Measurements from ENCODE around the gene CUL9.

CUL9 gene

GRCh38 chr6:43202451-43202850, 20.5 kb downstream of the CUL9 start:
- DNase-seq = no peak

DNA sequence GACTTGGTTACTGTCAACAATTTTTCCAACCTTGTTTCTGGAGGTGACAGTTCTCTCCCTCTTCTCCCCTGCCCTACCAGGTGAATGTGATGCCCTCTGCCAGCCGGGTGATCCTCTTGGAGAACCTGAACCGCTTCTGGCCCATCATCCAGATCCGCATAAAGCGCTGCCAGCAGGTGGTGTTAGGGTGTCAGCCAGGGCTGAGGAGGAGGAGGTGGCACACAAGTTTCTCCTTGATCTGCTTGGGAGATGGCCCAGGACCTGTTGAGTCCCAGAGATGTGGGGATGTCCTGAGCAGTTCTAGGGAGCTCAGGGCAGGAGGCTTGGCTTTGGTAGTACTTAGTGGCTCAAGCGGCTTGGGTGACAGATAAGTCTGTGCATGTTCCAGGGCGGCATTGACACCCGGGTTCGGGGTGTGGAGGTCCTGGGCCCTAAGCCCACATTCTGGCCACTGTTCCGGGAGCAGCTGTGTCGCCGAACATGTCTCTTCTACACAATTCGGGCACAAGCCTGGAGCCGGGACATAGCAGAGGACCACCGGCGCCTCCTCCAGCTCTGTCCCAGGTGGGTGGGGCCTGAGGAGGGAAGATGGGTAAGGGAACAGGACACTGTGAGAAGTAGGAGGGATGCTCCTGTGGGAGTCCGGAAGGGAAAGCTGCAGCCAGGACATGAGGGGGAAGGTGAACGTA, 21.2 kb downstream of the CUL9 start:
- DNase-seq = no peak

DNA sequence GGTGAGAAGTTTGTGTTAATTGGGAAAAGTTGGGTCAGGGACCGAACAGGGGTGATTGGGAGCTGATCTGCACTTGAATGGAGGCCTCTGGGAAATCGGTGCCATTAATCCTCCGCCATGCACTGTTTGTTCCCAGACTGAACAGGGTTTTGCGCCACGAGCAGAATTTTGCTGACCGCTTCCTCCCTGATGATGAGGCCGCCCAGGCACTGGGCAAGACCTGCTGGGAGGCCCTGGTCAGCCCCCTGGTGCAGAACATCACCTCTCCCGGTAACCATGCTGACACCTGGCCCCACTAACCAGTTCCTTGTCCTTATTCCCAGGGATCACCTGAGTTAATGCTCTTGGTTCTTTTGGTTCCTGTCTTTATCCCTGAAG, 21.7 kb downstream of the CUL9 start:
- DNase-seq = no peak

GRCh38 chr6:43204271-43205105, 22.5 kb downstream of the CUL9 start:
- DNase-seq = no peak

- no peak for DNase-seq
These were observed 23.9 kb downstream of the CUL9 start for GRCh38 chr6:43205849-43206248.

- no peak for DNase-seq
These were observed 25.3 kb downstream of the CUL9 start for GRCh38 chr6:43207286-43207685.

DNA sequence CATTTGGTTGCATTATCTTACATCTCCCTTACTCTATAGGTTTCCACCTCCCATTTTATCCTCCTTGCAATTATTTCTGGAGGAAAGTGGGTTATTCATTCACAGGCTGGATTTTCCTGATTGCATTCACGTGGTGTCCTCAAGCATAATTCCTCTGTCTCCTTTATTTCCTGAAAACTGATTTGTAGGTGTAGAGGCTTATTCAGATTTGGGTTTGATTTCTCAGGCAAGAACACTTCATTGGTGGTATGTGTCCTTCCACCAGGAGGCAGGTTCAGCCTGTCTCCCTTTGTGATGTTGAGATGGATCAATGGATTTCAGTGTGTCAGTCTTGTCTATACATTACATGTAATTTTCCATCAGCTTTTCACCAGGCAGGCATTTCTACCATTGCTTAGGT, 30.0 kb downstream of the CUL9 start:
- no peak for DNase-seq

GRCh38 chr6:43213431-43213830, 31.4 kb downstream of the CUL9 start:
- no peak for DNase-seq

DNA sequence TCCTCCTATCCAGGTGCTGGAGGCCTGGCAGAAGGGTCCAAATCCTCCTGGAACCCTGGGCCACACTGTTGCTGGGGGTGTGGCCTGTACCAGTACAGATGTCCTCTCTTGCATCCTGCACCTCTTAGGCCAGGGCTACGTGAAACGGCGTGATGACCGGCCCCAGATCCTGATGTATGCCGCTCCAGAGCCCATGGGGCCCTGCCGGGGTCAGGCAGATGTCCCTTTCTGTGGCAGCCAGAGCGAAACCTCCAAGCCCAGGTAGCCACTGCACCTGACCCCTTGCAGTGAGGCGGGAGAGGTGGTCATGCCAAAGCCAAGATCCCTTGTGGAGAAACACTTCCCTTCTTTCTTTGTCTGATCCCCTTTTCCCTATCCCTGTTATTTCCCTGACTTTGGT, 33.1 kb downstream of the CUL9 start:
- DNase-seq = no peak

- no peak for DNase-seq
These were observed 34.2 kb downstream of the CUL9 start for GRCh38 chr6:43216200-43216599.

GRCh38 chr6:43217351-43217750, 35.4 kb downstream of the CUL9 start:
- DNase-seq = no peak

- no peak for DNase-seq
These were observed 37.1 kb downstream of the CUL9 start for GRCh38 chr6:43219119-43219518.

GRCh38 chr6:43219814-43220213, 37.8 kb downstream of the CUL9 start:
- no peak for DNase-seq

GRCh38 chr6:43220439-43220951, 38.5 kb downstream of the CUL9 start:
- no peak for DNase-seq

GRCh38 chr6:43221046-43221972, 39.3 kb downstream of the CUL9 start:
- DNase-seq = no peak

DNA sequence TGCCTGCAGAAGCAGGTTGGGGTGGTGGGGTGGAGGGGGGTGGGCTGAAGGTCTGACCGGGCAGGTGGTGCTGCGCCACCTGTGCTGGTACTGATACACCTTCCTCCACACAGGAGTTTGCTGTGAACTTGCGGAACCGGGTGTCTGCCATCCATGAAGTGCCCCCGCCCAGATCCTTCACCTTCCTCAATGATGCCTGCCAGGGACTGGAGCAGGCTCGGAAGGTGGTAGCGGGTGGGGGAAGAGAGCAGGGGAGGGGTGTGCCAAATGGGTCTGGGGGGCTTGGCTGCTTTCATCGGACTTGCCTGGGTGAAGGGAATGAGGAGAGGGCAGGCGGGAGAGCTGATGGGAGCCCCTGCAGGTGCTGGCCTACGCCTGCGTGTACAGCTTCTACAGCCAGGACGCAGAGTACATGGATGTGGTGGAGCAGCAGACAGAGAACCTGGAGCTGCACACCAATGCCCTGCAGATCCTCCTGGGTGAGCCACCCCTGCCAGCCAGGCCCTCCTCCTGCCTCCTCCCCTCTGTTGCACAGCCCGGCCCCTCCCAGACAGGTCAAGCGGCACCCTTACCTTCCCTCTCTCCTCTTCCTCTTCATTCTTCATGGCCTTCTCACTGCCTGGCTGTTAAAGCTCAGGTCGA, 40.5 kb downstream of the CUL9 start:
- DNase-seq = no peak

DNA sequence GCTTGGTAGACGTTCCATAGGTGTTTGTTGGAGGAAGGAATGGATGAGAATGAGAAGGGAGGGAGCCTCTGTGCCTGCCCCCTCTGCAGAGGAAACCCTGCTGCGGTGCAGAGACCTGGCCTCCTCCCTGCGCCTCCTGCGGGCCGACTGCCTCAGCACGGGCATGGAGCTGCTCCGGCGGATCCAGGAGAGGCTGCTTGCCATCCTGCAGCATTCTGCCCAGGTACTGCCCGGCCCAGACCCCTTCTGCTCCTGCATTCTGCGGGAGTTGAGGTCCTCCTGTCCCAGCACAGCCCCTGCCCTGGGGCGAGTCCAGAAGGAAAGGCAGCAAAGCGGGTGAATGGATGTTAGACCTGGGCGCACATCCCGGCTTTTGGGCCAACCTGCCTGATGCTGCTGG, 41.2 kb downstream of the CUL9 start:
- DNase-seq = no peak

- DNase-seq = no peak
These were observed 44.3 kb downstream of the CUL9 start for GRCh38 chr6:43226192-43226851.

DNA sequence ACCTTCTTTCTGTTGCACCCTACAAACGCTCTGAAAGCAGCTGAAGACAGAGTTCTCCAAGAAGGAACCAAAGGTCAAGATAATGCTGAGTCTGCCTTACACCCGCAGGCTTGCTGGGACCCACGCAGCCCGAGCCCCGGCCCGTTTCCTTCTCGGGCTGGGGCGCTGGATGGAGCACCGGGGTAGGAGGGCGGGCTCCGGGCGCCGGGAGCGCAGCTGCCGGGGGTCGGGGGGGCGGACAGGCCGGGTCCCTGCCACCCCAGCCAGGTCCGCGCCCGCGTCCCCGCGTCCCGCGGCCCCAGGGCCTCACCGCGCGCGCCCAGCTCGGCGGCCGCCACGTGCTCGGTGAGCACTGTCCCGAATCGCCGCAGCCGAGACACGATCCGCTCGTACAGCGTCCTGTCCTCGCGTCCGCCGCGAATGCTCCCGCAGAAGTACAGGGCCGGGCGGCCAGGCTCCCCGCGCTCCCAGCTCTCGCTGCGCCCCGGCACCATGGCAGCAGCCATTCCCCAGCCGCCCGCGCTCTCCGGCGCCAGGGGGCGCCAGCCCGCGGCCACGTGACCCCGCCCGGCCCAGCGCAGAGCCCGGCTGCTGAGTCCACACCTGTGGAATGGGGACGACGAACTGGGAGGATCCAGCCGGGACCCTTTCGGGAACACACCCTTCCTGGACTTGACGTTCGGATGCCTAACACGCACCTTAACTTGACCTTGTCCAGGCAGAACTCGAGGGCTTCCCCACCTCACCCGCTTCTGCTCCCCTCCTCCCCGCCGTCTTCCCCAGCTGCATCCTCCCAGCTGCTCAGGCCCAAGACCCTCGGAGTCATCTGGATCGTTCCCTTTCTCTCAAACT, 47.2 kb downstream of the CUL9 start, which contains the start of gene DNPH1:
Gene DNPH1 (minus strand): TSS at position 531 of the 852 bp plus-strand sequence. CDS start 25 bp downstream, at position 506.
- peak; percentile 92 for DNase-seq

DNA sequence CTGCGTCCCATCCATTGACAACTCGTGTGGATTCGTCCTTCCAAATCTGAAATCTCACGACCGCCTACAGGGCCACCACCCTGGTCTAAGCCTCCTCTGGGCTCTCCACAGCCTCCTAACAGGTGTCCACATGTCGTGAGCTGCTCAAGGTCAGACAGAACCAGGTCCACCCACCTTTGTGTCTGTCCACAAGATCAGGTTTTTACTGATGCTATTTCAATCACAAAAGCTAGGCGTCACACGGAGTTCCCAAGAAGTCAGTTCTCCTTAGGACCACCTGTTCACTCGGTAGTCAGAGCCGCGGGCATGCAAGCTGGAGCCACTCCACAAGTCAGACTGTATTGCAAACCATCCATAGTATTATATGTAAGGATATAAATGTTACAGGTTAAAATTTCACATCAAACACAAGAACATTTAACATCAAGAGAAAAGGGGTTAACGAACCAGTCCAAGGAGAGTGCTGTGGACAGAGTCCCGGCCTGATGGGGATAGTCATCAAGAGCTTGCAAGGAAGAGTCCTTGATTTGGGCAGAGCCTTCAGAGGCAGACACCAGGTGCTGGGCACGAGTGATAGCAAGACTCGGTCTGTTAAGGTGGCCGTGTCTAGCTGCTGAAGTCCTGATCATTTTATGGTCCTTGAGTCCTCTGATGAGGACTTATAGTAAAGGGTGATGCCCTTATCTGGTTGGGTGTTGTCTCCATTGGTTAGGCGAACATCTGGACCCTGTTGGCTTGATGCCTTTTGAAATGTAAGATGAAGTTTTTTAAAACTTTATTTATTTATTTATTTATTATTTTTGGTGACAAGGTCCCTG, 48.0 kb downstream of the CUL9 start:
- no peak for DNase-seq

Data from retina (tissue), 1 donor.